GM19238 (cell line): ENCODE measurements around the gene CCAR1.
"Not testable (repeated sequence)": the region's sequence is repeated elsewhere in the genome, so short reads cannot be mapped to it uniquely, and the experiment has no call there.

Experiments
- DNase-seq: peaks from one replicate; pipeline ENCODE4 v3.0.0; 2011; ENCODE audit warnings: low spot score; ENCODE audit not compliant: insufficient read length

The CCAR1 gene

GRCh38 chr10:68759967-68760366, 38.9 kb downstream of the CCAR1 start:
- no peak for DNase-seq

- DNase-seq: not testable (repeated sequence)
Measured at GRCh38 chr10:68767407-68767806, 46.4 kb downstream of the CCAR1 start.

GRCh38 chr10:68781613-68782574, 60.9 kb downstream of the CCAR1 start:
- no peak for DNase-seq

GRCh38 chr10:68784476-68784875, 63.4 kb downstream of the CCAR1 start:
- no peak for DNase-seq

- no peak for DNase-seq
Measured at GRCh38 chr10:68787813-68788212, 66.8 kb downstream of the CCAR1 start.

GRCh38 chr10:68790476-68790875, 69.4 kb downstream of the CCAR1 start:
- DNase-seq: no peak

- no peak for DNase-seq
Measured at GRCh38 chr10:68792115-68792514, 71.1 kb downstream of the CCAR1 start.

- no peak for DNase-seq
Measured at GRCh38 chr10:68795886-68796532, 75.0 kb downstream of the CCAR1 start.

- no peak for DNase-seq
Measured at GRCh38 chr10:68796605-68797004, 75.6 kb downstream of the CCAR1 start.

- DNase-seq: no peak
Measured at GRCh38 chr10:68800211-68800610, 79.2 kb downstream of the CCAR1 start.

GRCh38 chr10:68804692-68805091, 83.7 kb downstream of the CCAR1 start:
- DNase-seq: no peak

- DNase-seq: not testable (repeated sequence)
Measured at GRCh38 chr10:68810830-68811229, 89.8 kb downstream of the CCAR1 start.

- DNase-seq: no peak
Measured at GRCh38 chr10:68811314-68812009, 90.4 kb downstream of the CCAR1 start.

GRCh38 chr10:68812420-68812819, 91.4 kb downstream of the CCAR1 start:
- DNase-seq: no peak

- no peak for DNase-seq
Measured at GRCh38 chr10:68813559-68813958, 92.5 kb downstream of the CCAR1 start.

GRCh38 chr10:68816796-68817412, 95.9 kb downstream of the CCAR1 start:
- no peak for DNase-seq

GRCh38 chr10:68820359-68820758, 99.3 kb downstream of the CCAR1 start:
- DNase-seq: not testable (repeated sequence)

GRCh38 chr10:68822626-68823025, 101.6 kb downstream of the CCAR1 start:
- not testable (repeated sequence) for DNase-seq

GRCh38 chr10:68826764-68827591, 105.9 kb downstream of the CCAR1 start, which contains the start of gene STOX1:
TSS of gene STOX1 (plus strand) at chr10:68827531. CDS start at chr10:68827624, 93 bp downstream.
- peak; percentile 57 for DNase-seq

- DNase-seq: not testable (repeated sequence)
Measured at GRCh38 chr10:68827592-68827959, 106.5 kb downstream of the CCAR1 start.
